H1 (cell line): Measurements from ENCODE around the gene COQ8A. TPM values are rescaled to one million over a fixed set of nuclear protein-coding genes. Genes with fewer than 3 reads are reported as not detected.

Experiments
- SIN3A ChIP-seq, 2 experiments: IDR thresholded peaks in 1 of 2; conservative IDR thresholded peaks in 1 of 2; 2 replicates each; pipeline ENCODE4 v1.6.1; 2011 to 2012; ENCODE audit warnings: low read length in 2 of 2, improper control_type of control experiment in 1 of 2, low read depth in 1 of 2, mild to moderate bottlenecking in 1 of 2
- polyA plus RNA-seq, 7 experiments: library from polyadenylated mRNA; depleted of rRNA in 3 of 7; stranded (reverse) in 5 of 7; unstranded in 2 of 7; fragments of >200 nt in 5 of 7; fragments of 200-250 nt in 2 of 7; gene quantifications; 1 replicate in 5 of 7; 2 replicates in 1 of 7; 4 replicates in 1 of 7; pipeline versions ENCODE4 v1.2.1 to v1.2.3, GENCODE V29; 2011 to 2013; ENCODE audit warnings: missing spikeins in 2 of 7, mixed read lengths in 2 of 7
- total RNA-seq: library from RNA; stranded (reverse); fragmentation: NEBNext Ultra II Directional; extraction: Animal tissue kit (Norgen Biotek cat#: 25700); gene quantifications from 2 replicates; pipeline ENCODE4 v1.2.1, GENCODE V29; 2021

The COQ8A gene
- total and polyA plus RNA-seq, 2 of the 8 experiments (the other 6 are each of a cell fraction or from before 2014, with no cell fraction given): 28.5 to 38.9 TPM

DNA sequence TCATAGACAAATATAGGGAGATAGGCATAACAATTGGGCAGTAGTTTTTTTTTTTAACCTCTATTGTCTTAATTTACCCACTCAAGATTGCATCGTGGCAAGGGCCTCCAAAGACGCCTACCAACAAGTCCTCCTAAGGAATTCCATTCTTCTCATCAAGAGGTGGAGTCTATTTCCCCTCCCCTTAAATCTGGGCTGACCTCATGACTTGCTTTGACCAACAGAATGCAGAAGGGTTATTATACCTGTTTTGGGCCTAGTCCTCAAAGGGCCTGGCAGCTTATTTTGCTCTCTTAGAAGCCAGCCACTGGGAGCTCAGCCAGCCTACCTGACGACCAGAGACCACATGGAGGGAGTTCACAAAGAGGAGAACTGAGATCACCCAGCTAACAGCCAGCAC is 92.3 kb downstream of the COQ8A start (continued):
- no peak for TF ChIP-seq SIN3A (conservative IDR thresholded peaks at IDR 0.05 in 1 of 2, IDR thresholded peaks at IDR 0.05 in 1 of 2; ENCODE audit: low read depth in 1 of 2, low read length in 2 of 2)
